ENCODE results near the gene IFI35. TPM values are rescaled to one million over a fixed set of nuclear protein-coding genes. Genes with fewer than 3 reads are reported as not detected.

Gene IFI35
- total RNA-seq, 4 donors from 2014 or later: 36.1 to 59.0 (median 37.9) TPM

GRCh38 chr17:43016216-43016615, 9.6 kb downstream of the IFI35 start:
- Histone ChIP-seq H3K4me1 (peaks cover 0 to 93% (median 50%) of the 10 kb centered on the region in 4 donors), H3K27ac (peak overlapping the region in 3 of 4 donors; percentile 70 to 88 (median 76))
- 81 to 92% methylated on average over 4 of the region's 7 CpGs for WGBS, 2 donors

GRCh38 chr17:43018008-43018853, 11.6 kb downstream of the IFI35 start:
- 54 to 56% methylated on average over 19 of the region's 19 CpGs for WGBS, 2 donors
- Histone ChIP-seq H3K27ac (peak overlapping the region in 2 of 4 donors; percentile 94 to 97), H3K36me3 (peaks cover 0 to 53% (median 0%) of the 10 kb centered on the region in 3 donors), H3K27me3 (no peaks in the 10 kb centered on the region), H3K4me1 (peaks cover 0 to 80% (median 47%) of the 10 kb centered on the region in 4 donors), H3K9me3 (no peaks in the 10 kb centered on the region), H3K4me3 (no peak overlapping the region)
- DNase-seq (ENCODE audit: low spot score in 2 of 2): no peak
- no peak for TF ChIP-seq POLR2A (IDR thresholded peaks at IDR 0.05)
- TF ChIP-seq EP300 (IDR thresholded peaks at IDR 0.05): no peak
- TF ChIP-seq CTCF (IDR thresholded peaks at IDR 0.05): no peak

More at GRCh38 chr17:43016216-43016615, 9.6 kb downstream of the IFI35 start:
- no peak for DNase-seq (ENCODE audit: low spot score in 2 of 2)
- Histone ChIP-seq H3K4me3 (no peak overlapping the region), H3K27me3 (no peaks in the 10 kb centered on the region), H3K36me3 (peaks cover 0 to 59% (median 0%) of the 10 kb centered on the region in 3 donors), H3K9me3 (no peaks in the 10 kb centered on the region)
- TF ChIP-seq POLR2A (IDR thresholded peaks at IDR 0.05) (no peak), CTCF (IDR thresholded peaks at IDR 0.05) (no peak), EP300 (IDR thresholded peaks at IDR 0.05) (no peak)

GRCh38 chr17:43018932-43019331, 12.3 kb downstream of the IFI35 start:
- TF ChIP-seq POLR2A (IDR thresholded peaks at IDR 0.05) (no peak), CTCF (IDR thresholded peaks at IDR 0.05) (no peak), EP300 (IDR thresholded peaks at IDR 0.05) (no peak)
- Histone ChIP-seq H3K36me3 (peaks cover 0 to 46% (median 0%) of the 10 kb centered on the region in 3 donors), H3K4me3 (no peak overlapping the region), H3K4me1 (peaks cover 0 to 73% (median 46%) of the 10 kb centered on the region in 4 donors), H3K9me3 (no peaks in the 10 kb centered on the region), H3K27me3 (no peaks in the 10 kb centered on the region), H3K27ac (peak overlapping the region in 3 of 4 donors; percentile 90 to 97 (median 94))
- DNase-seq (ENCODE audit: low spot score in 2 of 2): no peak
- WGBS, 2 donors: 41 to 45% methylated on average over 4 of the region's 4 CpGs

- Histone ChIP-seq H3K4me1 (peaks cover 0 to 73% (median 43%) of the 10 kb centered on the region in 4 donors), H3K9me3 (no peaks in the 10 kb centered on the region), H3K27ac (peak overlapping the region in 3 of 4 donors; percentile 90 to 97 (median 94)), H3K27me3 (no peaks in the 10 kb centered on the region), H3K4me3 (peak overlapping the region in 2 of 4 donors; percentile 68 to 98), H3K36me3 (peaks cover 0 to 41% (median 0%) of the 10 kb centered on the region in 3 donors)
- 15 to 17% methylated on average over 7 of the region's 7 CpGs for WGBS, 2 donors
- DNase-seq (ENCODE audit: low spot score in 2 of 2): no peak
- TF ChIP-seq CTCF (IDR thresholded peaks at IDR 0.05): no peak
- no peak for TF ChIP-seq POLR2A (IDR thresholded peaks at IDR 0.05)
- no peak for TF ChIP-seq EP300 (IDR thresholded peaks at IDR 0.05)
Measured at GRCh38 chr17:43019418-43019817, 12.8 kb downstream of the IFI35 start.
